Left colon (tissue), 2 donors: ENCODE results near the gene SH2D2A. TPM values are rescaled to one million over a fixed set of nuclear protein-coding genes. Genes with fewer than 3 reads are reported as not detected.

Source experiments
- ATAC-seq: fragments of 200-7000 bp; cut with Tn5 transposase; one replicate; pipeline ENCODE4 v1.9.1; 2020; ENCODE audit warnings: mild to moderate bottlenecking, moderate library complexity
- DNase-seq, 2 donors: peaks; one replicate each; pipeline ENCODE4 v3.0.0-alpha.2; 2020
- intact Hi-C, 2 donors: fragments of 100-400 bp; cut with DNase I in 1 of 2; cut with micrococcal nuclease in 1 of 2; formaldehyde crosslinking; loops; one replicate each; pipeline versions ENCODE4 v1.11.2 to v1.14.0; 2022; cut with DNase I, micrococcal nuclease
- total RNA-seq, 2 donors: library from RNA; stranded (reverse); fragmentation: NEBNext Ultra II Directional; extraction: Animal tissue kit (Norgen Biotek cat#: 25700); gene quantifications; one replicate each; pipeline ENCODE4 v1.2.1, GENCODE V29; 2021
- donor health status: DM: no; HTN: no; CAD: no.
- donor health status: DM: yes; HTN: yes; CAD: no.

Gene SH2D2A
- total RNA-seq, 2 donors from 2014 or later = 1.4 to 2.4 TPM

DNA sequence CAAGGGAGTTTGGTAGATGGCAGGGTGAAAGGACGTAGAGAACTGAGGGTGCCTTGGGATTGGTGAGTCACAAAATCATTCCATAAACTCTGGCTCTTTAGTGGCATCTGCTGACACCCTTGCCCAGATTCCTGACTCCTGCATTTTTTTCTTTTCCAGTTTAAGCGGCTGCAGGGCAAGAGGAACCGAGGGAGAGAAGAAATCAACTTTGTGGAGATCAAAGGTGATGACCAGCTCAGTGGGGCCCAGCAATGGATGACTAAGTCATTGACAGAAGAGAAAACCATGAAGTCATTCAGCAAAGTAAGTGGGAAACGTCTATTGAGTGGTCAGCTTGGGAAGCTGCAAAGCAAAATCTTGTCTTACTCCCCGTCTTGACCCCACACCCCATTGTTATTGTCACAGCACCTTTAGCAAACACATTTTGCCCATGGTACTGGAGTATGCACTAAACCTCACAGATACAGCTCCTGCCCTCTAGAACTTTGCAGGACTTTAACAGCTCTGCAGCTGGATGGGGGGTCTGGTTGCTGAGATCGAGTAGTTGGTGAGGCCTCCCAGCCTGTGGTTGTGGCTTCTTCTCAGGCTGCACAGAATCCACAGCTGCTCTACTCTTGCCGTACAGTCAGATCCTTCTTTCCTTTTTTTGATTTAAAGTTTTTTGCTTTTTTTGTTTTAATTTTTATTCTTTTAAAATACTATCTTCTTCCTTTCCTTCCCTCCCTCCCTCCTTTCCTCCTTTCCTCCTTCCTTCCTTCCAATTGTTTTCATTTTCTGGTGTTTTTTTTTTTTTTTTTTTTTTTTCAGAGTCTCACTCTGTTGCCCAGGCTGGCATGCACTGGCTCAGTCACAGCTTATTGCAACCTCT is 21.9 kb downstream of the SH2D2A start:
- no peak for DNase-seq
- no peak for ATAC-seq
- intact Hi-C loops = loop anchor here in 1 of 2 donors (10.0 kb wide), 1 partner anchor 70 kb away; the partner anchor contains the start of gene NTRK1

DNA sequence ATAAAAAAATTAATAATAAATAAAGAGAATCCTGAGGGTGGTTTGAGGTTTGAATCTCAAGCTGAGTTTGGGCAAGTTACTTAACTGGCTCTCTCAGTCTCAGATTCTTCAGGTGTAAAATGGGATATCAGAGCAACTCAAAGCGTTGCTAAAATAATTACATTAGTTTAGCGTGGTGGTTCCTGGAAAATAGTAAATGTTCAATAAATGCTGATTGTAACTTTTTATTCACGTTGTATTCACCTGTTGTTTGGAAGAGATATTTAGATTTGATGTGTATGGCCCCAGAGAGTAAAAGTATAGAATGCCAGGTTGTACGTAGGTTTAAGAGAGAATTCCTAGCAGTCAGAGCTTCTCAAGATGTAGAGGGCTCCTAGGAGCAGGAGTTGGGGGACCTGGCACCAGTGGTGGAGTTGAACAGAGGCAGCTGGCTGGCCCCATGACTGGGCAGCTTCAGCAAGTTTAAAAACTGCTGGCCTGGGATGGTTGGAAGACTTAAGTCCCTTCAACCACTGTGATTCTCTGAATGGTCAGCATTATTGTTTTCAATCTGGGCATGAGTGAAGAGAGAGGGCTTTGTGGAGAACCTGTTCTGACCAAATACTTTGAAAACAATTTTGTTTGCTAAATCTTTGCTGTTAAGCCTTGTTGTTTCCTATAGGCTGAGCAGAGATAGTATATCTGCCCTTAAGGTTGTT is 26.9 kb downstream of the SH2D2A start:
- no peak for DNase-seq
- no peak for ATAC-seq
- intact Hi-C loops = loop anchor here in 1 of 2 donors (10.0 kb wide), 1 partner anchor 75 kb away; the partner anchor contains the start of gene NTRK1

GRCh38 chr1:156788136-156788535 is 28.5 kb downstream of the SH2D2A start:
- no peak for DNase-seq
- intact Hi-C loops = no loop called here
- ATAC-seq = no peak

- no peak for DNase-seq
- ATAC-seq = no peak
- intact Hi-C loops = no loop called here
Measured at GRCh38 chr1:156786640-156787039, 30.0 kb downstream of the SH2D2A start.

- ATAC-seq = no peak
Measured at GRCh38 chr1:156785458-156785857, 31.2 kb downstream of the SH2D2A start.

DNA sequence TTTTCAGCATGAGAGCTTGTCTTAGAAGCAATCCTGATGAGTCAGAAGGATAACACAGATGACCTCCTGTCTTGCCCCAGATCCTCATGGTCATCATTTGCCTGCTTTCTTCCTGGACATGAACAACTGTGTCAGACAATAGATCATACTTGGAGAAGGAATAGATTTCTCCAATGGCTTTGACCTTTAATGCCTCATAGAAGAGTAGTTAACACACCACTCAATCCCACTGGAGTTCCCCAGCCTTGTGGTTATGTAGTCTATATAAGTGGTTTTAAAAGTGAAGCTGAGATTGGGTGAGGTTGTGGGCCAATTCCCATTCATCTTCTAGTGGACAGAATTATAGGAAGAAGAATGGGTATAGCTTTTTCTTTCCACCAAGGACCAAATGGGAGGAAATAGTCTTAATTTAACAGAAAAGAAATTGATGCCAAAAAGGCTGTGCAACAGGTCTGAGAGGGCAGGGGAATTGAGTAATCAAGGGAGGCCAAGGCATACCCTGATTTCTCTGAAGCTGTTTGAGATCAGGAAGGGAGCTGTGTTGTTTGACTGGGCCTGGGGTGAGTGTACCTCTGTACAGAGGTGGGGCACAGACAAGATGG is 35.0 kb downstream of the SH2D2A start:
- ATAC-seq = no peak
- no peak for DNase-seq
- intact Hi-C loops = no loop called here

More at GRCh38 chr1:156785458-156785857, 31.2 kb downstream of the SH2D2A start:
- DNase-seq = no peak
- intact Hi-C loops = no loop called here

DNA sequence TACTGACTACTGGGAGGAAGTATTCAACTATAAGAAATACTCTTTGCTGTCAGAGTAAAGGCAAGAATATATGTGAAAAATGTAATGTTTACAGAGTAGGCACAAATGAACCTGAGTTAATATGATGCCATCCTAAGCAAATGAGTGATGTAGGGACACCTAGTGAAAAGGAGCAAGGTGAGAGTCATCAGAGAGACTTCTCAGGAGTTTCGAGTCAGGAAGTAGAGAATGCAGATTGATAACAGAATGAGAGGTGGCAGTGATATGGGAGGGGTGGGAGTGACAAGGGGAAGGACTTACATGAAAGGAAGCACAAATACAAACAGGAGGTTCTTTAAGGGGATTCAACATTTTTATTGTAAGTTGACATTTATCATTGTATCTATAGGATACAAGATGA is 39.1 kb downstream of the SH2D2A start:
- ATAC-seq (no peak), DNase-seq (no peak)
- intact Hi-C loops = no loop called here

DNA sequence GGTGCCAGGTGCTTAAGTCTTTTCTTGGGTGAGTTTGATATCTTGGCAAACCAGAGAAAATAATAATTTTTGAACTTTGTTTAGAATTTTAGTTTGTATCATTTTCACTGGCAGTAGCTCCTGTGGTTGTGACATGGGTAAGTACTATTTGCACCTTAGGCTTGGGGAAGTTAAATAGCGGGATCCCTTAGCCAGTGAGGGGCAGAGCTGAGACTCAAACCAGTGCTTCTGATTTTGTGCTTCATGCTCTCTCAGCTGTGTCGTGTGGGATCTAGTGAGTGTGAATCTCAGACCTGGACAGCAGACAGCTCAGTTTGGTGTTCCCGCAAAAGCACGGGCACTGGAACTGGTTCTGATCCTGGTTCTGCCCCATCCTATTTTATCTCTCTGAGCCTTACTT is 39.7 kb downstream of the SH2D2A start:
- ATAC-seq (no peak), DNase-seq (no peak)
- intact Hi-C loops = no loop called here

- intact Hi-C loops = no loop called here
- DNase-seq (no peak), ATAC-seq (no peak)
Measured at GRCh38 chr1:156775799-156776198, 40.8 kb downstream of the SH2D2A start.

- intact Hi-C loops = no loop called here
- no peak for ATAC-seq
- no peak for DNase-seq
Measured at GRCh38 chr1:156773607-156774006, 43.0 kb downstream of the SH2D2A start.

- ATAC-seq (no peak), DNase-seq (no peak)
- intact Hi-C loops = no loop called here
Measured at GRCh38 chr1:156772728-156773497, 43.7 kb downstream of the SH2D2A start.

DNA sequence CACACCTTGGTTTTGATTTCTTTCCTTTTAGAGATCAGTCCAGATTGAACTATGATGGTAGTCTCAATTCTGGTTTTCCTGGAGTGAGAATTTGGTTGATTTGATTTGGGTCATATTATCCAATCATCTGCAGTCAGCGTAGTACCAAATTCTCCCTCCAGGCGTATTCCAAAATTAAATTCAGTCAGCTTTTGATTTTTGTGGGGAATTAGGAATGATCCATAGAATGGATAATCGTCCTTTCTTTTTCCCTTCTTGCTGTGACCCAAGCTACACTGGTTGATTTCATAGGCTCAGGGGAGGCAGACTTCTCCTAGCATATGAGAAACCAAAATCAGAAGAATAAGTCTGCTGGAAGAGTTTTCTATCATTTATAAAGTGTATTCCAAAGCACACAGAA is 44.4 kb downstream of the SH2D2A start:
- DNase-seq (no peak), ATAC-seq (no peak)
- intact Hi-C loops = no loop called here

DNA sequence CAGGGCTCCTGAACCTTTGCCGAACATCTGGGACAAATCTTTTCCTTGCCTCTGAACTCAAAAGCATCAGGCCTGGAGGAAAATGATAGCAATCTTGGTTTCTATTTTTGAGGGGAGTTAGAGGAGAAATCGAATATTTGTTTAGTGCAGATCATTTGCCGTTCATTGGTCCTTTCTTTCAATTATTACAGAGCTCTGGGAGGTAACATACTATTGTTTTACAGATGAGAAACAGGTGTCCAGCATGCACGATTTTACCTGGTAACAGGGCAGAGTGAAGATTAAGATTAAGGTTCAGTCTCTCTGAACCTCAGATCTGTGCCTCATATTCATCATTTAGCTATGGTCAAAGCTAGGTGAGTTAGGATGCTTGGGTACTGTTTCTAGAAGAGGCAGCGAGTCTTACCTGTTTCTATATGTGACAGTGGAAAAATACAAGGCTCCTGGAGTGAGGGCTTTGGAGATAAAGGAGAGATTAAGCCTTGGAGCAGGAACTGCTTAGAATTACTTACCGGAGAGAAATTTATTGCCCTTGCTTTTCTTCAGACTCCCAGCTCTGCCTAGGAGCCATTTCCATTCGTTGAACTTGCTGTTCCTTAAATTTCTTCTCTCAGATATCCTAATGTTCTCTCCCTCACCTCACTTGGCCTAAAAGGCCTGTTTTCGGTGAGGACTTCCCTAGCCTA is 47.9 kb downstream of the SH2D2A start:
- DNase-seq = no peak
- intact Hi-C loops = no loop called here
- no peak for ATAC-seq

- DNase-seq (peak; percentile 43 to 55), ATAC-seq (peak; percentile 12)
Measured at GRCh38 chr1:156767879-156768604, 48.6 kb downstream of the SH2D2A start.

GRCh38 chr1:156767101-156767878 is 49.4 kb downstream of the SH2D2A start, which contains the start of gene PRCC:
PRCC (plus strand) TSS chr1:156767535; CDS start chr1:156767772, 237 bp downstream.
- peak; percentile 94 to 99 for DNase-seq
- peak; percentile 90 for ATAC-seq
- intact Hi-C loops = no loop called here

More at GRCh38 chr1:156767879-156768604, 48.6 kb downstream of the SH2D2A start:
- intact Hi-C loops = no loop called here

- DNase-seq = no peak
- ATAC-seq = peak; percentile 33
- intact Hi-C loops = no loop called here
Measured at GRCh38 chr1:156766298-156767100, 50.1 kb downstream of the SH2D2A start.
